Calu3 (cell line): ENCODE results near the gene SPRR2G. TPM values are rescaled to one million over a fixed set of nuclear protein-coding genes. Genes with fewer than 3 reads are reported as not detected.
"Not testable (repeated sequence)": the region's sequence is repeated elsewhere in the genome, so short reads cannot be mapped to it uniquely, and the experiment has no call there.

ENCODE experiments used
- BruUV-seq: library from RNA; stranded (reverse); fragments of 400-500 nt; replicated peaks from 2 replicates; lab custom pipeline; 2021; lab: Mats Ljungman, UMichigan
- CTCF ChIA-PET: fragments of 300-600 bp; sonication (Branson Sonifier 250); formaldehyde crosslinking; loops from one replicate; lab custom pipeline; 2022; ENCODE audit warnings: antibody characterized with exemption; lab: Charles Lee
- DNase-seq: peaks from one replicate; pipeline ENCODE4 v3.0.0; 2022
- H3K27ac Mint-ChIP-seq: one replicate; pipeline ENCODE4 v1.8.0; 2022; ENCODE audit warnings: mixed read lengths; ENCODE audit not compliant: unreplicated experiment
- H3K27me3 Mint-ChIP-seq: one replicate; pipeline ENCODE4 v1.8.0; 2022; ENCODE audit warnings: mixed read lengths; ENCODE audit not compliant: unreplicated experiment
- H3K36me3 Mint-ChIP-seq: one replicate; pipeline ENCODE4 v1.8.0; 2022; ENCODE audit warnings: mild to moderate bottlenecking, moderate library complexity, mixed read lengths; ENCODE audit not compliant: insufficient read depth, unreplicated experiment
- H3K4me1 Mint-ChIP-seq: one replicate; pipeline ENCODE4 v1.8.0; 2022; ENCODE audit warnings: mild to moderate bottlenecking, low read depth, mixed read lengths; ENCODE audit not compliant: unreplicated experiment
- H3K4me3 Mint-ChIP-seq: one replicate; pipeline ENCODE4 v1.8.0; 2022; ENCODE audit warnings: mild to moderate bottlenecking, low read depth, moderate library complexity, mixed read lengths; ENCODE audit not compliant: unreplicated experiment
- H3K9me3 Mint-ChIP-seq: one replicate; pipeline ENCODE4 v1.8.0; 2022; ENCODE audit warnings: low read depth, mixed read lengths; ENCODE audit not compliant: unreplicated experiment
- intact Hi-C: fragments of 100-400 bp; cut with micrococcal nuclease; formaldehyde crosslinking; loops from one replicate; pipeline ENCODE4 v1.10.0; 2022; ENCODE audit not compliant: unreplicated experiment
- total RNA-seq: library from RNA; stranded (reverse); gene quantifications from 2 replicates; pipeline ENCODE4 v1.2.3, GENCODE V29; 2022
- TF ChIP-seq, protein P1 (sequence below): fragments of 200-600 bp; IDR thresholded peaks from one replicate; pipeline ENCODE4 v1.8.0; 2022; ENCODE audit warnings: antibody characterized with exemption; ENCODE audit not compliant: unreplicated experiment

SPRR2G gene
- total RNA-seq, 1 experiment from 2014 or later = not detected

DNA sequence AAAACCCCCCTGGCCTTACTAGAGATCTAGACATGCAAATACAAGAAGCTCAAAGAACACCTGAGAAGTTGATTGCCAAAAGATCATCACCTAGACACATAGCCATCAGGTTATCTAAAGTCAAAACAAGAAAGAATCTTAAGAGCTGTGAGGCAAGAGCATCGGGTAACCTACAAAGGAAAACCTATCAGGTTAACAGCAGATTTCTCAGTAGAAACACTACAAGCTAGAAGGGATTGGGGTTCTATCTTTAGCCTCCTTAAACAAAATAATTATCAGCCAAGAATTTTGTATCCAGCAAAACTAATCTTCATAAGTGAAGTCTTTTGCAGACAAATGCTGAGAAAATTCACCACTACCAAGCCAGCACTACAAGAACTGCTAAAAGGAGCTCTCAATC is 25.2 kb downstream of the SPRR2G start:
- DNase-seq = no peak
- Mint-ChIP-seq H3K27me3 (no peaks in the 10 kb centered on the region), H3K9me3 (peaks cover 16% of the 10 kb centered on the region), H3K4me1 (peaks cover 23% of the 10 kb centered on the region), H3K27ac (no peak overlapping the region), H3K4me3 (no peak overlapping the region), H3K36me3 (peaks cover 5% of the 10 kb centered on the region)
- intact Hi-C loops = no loop called here
- CTCF ChIA-PET = interaction anchor here (0.6 to 0.7 kb wide), 2 partner anchors 646 to 764 kb away, joined by 4 to 5 read pairs; no protein-coding TSS in a partner anchor
- TF ChIP-seq, protein P1, sequence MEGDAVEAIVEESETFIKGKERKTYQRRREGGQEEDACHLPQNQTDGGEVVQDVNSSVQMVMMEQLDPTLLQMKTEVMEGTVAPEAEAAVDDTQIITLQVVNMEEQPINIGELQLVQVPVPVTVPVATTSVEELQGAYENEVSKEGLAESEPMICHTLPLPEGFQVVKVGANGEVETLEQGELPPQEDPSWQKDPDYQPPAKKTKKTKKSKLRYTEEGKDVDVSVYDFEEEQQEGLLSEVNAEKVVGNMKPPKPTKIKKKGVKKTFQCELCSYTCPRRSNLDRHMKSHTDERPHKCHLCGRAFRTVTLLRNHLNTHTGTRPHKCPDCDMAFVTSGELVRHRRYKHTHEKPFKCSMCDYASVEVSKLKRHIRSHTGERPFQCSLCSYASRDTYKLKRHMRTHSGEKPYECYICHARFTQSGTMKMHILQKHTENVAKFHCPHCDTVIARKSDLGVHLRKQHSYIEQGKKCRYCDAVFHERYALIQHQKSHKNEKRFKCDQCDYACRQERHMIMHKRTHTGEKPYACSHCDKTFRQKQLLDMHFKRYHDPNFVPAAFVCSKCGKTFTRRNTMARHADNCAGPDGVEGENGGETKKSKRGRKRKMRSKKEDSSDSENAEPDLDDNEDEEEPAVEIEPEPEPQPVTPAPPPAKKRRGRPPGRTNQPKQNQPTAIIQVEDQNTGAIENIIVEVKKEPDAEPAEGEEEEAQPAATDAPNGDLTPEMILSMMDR = no peak
- no TSS peak for BruUV-seq

DNA sequence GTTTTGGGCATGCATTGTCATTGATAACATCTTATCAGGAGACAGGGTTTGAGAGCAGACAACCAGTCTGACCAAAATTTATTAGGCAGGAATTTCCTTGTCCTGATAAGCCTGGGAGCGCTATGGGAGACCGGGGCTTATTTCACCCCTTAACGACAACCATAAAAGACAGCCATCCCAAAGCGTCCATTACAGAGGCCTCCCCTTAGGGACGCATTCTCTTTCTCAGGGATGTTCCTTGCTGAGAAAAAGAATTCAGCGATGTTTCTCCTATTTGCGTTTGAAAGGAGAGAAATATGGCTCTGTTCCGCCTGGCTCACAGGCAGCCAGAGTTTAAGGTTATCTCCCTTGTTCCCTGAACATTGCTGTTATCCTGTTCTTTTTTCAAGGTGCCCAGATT is 26.9 kb downstream of the SPRR2G start:
- intact Hi-C loops = loop anchor here (2.0 kb wide), 1 partner anchor 67 kb away; no protein-coding TSS in a partner anchor
- CTCF ChIA-PET, H3K36me3 Mint-ChIP-seq, DNase-seq, BruUV-seq, H3K27me3 Mint-ChIP-seq: not testable (repeated sequence)
- Mint-ChIP-seq H3K4me3 (peak overlapping the region; percentile 48), H3K27ac (peak overlapping the region; percentile 96), H3K4me1 (peaks cover 23% of the 10 kb centered on the region), H3K9me3 (peaks cover 13% of the 10 kb centered on the region)

DNA sequence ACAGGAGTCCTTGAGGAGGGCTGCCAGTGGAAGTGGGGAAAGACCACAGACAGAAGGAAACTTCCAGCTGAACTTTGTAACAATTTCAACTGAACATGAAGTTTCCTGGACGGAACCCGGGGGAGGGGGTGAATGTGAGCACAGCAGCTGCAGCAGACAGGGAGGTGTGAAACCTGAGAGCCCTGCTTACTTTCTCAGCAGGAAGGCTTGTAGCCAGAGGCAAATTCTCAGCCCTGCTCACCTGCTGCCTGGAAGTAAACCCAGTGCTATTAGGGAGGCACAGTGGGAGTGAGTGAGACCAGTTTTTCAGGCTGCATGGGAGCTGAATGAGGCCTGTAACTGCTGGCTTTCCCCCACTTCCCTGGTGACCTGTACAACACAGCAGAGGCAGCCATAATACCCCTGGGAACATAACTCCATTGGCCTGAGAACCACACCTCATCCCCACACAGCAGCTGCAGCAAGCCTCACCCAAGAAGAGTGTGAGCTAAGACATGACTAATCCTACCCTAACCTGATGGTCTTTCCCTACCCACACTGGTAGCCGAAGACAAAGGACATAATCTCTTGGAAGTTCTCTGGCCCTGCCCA is 27.8 kb downstream of the SPRR2G start:
- Mint-ChIP-seq H3K27me3 (no peaks in the 10 kb centered on the region), H3K4me1 (peaks cover 23% of the 10 kb centered on the region), H3K4me3 (peak overlapping the region; percentile 48), H3K9me3 (peaks cover 13% of the 10 kb centered on the region), H3K36me3 (peaks cover 5% of the 10 kb centered on the region), H3K27ac (peak overlapping the region; percentile 96)
- BruUV-seq = TSS peak; percentile 76
- intact Hi-C loops = loop anchor here (2.0 kb wide), 1 partner anchor 68 kb away; no protein-coding TSS in a partner anchor
- DNase-seq = peak; percentile 82
- CTCF ChIA-PET = interaction anchor here (0.7 to 1.2 kb wide), 3 partner anchors 15 to 205 kb away, joined by 3 to 7 read pairs (median 4); no protein-coding TSS in a partner anchor
- TF ChIP-seq, protein P1 = no peak

DNA sequence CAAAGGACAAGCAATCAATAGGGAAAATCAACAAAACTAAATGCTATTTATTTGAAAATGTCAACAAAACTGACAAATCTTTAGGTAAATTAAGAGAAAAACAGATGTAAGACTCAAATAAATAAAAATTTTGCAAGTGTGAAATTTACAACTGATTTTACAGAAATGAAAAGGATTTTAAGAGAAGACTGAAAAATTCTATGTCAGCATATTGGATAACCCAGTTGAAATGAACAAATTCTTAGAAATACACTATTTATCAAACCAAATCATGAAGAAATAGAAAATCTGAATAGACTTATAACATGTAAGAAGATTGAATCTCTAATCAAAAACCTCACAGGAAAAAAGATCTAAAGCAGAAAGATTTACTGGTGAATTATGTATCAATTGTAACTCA is 29.7 kb downstream of the SPRR2G start:
- peaks cover 13% of the 10 kb centered on the region for H3K9me3 Mint-ChIP-seq
- intact Hi-C loops = no loop called here
- CTCF ChIA-PET = no interaction called here
- peaks cover 23% of the 10 kb centered on the region for H3K4me1 Mint-ChIP-seq
- DNase-seq = no peak
- peaks cover 5% of the 10 kb centered on the region for H3K36me3 Mint-ChIP-seq
- no peak overlapping the region for H3K4me3 Mint-ChIP-seq
- no peak overlapping the region for H3K27ac Mint-ChIP-seq
- TF ChIP-seq, protein P1 = no peak
- BruUV-seq = no TSS peak
- no peaks in the 10 kb centered on the region for H3K27me3 Mint-ChIP-seq

DNA sequence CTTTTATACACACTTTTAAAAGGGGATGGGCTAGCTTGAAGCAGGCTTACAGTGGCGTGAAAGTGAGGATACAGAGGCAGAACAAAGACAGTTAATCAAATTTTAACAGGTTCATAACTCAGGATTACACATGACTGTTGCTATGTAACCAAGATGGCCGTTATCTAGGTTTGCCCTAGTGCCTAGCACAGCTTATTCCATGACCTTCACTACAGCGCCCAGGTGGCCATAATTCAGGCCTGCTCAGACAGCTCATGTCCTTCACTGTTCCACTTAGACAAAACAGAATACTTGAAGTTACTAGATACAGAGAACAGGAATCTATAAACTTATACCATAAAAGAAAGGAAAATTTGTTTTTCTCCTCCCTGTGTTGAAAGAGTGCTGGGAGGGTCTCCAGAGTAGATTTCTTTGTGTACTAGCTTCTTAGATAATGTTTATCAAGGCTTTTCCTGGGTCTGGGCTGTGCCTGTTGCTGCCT is 31.2 kb downstream of the SPRR2G start:
- no peak overlapping the region for H3K27ac Mint-ChIP-seq
- DNase-seq = no peak
- BruUV-seq = no TSS peak
- intact Hi-C loops = no loop called here
- H3K4me3 Mint-ChIP-seq = no peak overlapping the region
- no peaks in the 10 kb centered on the region for H3K27me3 Mint-ChIP-seq
- CTCF ChIA-PET = interaction anchor here (0.6 kb wide), 1 partner anchor 610 kb away, joined by 4 read pairs; no protein-coding TSS in a partner anchor
- H3K36me3 Mint-ChIP-seq = peaks cover 5% of the 10 kb centered on the region
- H3K9me3 Mint-ChIP-seq = no peaks in the 10 kb centered on the region
- TF ChIP-seq, protein P1 = no peak
- H3K4me1 Mint-ChIP-seq = peaks cover 23% of the 10 kb centered on the region

DNA sequence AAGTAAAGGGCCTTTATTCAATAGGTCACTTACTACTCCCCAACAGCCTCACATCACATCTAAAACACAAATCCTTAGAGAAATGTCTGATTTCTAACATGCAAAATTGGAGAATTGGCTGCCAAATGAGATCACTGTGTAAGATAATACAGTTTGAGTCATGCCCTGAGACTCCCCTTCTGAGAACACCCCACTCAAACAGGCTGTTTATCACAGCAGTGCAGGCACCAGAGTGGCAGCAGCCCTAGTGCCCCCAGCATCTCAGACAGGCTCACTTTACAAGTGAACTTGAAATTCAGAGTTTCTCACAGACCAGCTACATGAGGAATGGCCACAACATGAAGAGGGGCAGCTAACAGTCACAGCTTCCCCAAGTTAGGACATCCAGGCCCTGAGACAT is 35.4 kb downstream of the SPRR2G start:
- H3K27me3 Mint-ChIP-seq, DNase-seq, CTCF ChIA-PET, intact Hi-C loops, H3K27ac Mint-ChIP-seq, BruUV-seq, H3K9me3 Mint-ChIP-seq, H3K4me1 Mint-ChIP-seq, H3K4me3 Mint-ChIP-seq, H3K36me3 Mint-ChIP-seq: not testable (repeated sequence)
